HFF-Myc (cell line): ENCODE results near the gene TMEM163.

Source experiments
- DNase-seq: peaks from one replicate; pipeline ENCODE4 v3.0.0-alpha.2; 2011; ENCODE audit warnings: low read depth; ENCODE audit errors: extremely low read depth
- H3K4me3 ChIP-seq: replicated peaks from 2 replicates; pipeline ENCODE4 v1.5.1; 2011; ENCODE audit warnings: low read depth, mild to moderate bottlenecking, control low read depth, low read length
- TF ChIP-seq, protein P1 (sequence below): IDR thresholded peaks from 2 replicates; pipeline ENCODE4 v1.5.1; 2012; ENCODE audit warnings: mild to moderate bottlenecking, low read depth, low read length, control low read depth; ENCODE audit errors: missing control alignments

Gene TMEM163

DNA sequence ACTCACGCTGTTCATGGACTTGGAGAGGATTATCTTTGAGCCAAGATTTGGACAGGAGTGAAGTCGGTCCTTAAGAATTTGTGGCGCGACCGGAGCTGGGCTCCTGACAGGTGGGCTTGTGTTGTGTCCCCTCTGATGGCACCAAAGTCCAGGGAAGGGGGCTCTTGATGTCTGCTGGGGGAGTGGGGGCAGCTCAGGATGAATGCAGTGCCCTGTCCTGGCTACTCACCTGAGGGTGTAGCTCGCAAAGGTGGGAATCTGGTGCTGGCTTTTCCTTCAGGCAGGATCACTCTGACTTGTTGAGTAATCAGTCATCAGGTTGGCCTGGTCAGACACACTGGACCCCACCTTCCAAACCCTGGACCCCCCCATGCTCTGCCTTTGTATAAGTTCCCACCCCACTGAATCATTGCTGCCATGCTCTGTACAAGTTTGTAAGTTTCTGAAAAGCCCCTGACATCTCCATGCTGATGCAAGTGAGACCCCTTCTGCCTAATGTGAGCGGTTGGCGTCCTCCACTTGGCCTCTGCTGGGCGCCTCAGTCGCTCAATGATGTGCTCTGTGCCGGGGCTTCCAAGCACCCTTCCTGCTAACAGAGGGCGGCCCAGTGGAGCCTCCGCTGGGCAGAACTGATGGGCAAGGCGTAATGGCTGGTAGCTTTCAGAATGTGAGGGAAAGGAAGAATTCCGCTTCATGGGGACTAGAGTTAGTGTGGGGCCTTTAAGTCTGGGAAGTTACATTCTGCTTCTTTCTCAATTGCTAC is 268.9 kb downstream of the TMEM163 start:
- TF ChIP-seq, protein P1, sequence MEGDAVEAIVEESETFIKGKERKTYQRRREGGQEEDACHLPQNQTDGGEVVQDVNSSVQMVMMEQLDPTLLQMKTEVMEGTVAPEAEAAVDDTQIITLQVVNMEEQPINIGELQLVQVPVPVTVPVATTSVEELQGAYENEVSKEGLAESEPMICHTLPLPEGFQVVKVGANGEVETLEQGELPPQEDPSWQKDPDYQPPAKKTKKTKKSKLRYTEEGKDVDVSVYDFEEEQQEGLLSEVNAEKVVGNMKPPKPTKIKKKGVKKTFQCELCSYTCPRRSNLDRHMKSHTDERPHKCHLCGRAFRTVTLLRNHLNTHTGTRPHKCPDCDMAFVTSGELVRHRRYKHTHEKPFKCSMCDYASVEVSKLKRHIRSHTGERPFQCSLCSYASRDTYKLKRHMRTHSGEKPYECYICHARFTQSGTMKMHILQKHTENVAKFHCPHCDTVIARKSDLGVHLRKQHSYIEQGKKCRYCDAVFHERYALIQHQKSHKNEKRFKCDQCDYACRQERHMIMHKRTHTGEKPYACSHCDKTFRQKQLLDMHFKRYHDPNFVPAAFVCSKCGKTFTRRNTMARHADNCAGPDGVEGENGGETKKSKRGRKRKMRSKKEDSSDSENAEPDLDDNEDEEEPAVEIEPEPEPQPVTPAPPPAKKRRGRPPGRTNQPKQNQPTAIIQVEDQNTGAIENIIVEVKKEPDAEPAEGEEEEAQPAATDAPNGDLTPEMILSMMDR = no peak
- DNase-seq = no peak
- H3K4me3 ChIP-seq = no peak overlapping the region

DNA sequence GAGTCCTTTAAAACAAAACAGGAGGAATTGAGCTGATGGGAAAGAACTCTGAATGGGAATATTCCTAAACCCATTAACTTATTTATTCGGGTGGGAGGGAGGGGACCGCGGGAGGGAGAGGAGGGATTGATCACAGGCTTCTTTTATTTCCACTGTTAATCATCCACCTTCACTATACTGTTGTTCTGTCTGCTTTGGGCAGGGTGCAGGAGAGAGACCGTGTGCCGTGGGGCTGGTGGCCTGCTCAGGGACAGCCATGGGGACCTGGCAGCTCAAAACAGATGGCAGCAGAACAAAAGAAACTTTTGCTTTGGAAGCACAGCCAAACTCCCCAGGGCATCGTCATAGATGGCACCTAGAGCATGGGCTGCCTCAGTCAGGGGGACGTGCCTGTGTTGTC is 269.6 kb downstream of the TMEM163 start:
- TF ChIP-seq, protein P1 = no peak
- no peak overlapping the region for H3K4me3 ChIP-seq
- no peak for DNase-seq

DNA sequence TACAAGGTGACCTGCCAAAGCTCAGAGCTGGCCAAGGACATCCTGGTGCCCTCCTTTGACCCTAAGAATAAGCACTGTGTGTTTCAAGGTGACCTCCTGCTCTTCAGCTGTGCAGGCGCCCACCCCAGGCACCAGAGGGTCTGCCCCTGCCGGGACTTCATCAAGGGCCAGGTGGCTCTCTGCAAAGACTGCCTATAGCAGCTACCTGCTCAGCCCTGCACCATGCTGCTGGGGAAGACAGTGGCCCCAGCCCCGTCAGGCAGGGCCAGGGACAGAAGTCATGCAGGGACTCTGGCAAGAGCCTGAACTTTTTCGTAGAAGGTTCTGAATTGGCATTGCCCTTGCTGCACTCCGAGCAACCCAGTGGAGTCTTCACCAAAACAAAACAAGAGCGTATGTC is 270.1 kb downstream of the TMEM163 start:
- TF ChIP-seq, protein P1 = no peak
- H3K4me3 ChIP-seq = no peak overlapping the region
- DNase-seq = no peak

DNA sequence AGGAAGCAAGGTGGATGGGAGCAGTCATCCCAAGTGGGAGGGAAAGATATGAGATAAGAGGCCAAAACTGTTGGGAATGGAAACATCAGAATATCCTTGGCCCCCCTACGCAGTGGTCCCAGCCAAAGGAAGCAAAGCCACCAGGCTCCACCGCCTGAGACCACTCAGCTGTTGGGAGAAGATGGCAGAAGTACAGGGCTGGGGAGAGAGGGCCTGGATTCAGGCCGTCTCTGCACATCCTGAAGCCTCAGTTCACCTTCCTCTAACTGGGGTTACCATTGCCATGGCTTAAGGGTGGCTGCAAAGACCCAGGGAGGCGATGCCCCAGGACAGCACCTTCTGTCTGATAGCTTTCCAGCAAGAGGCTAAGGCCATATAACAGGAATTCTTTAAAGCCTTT is 271.1 kb downstream of the TMEM163 start:
- TF ChIP-seq, protein P1 = no peak

DNA sequence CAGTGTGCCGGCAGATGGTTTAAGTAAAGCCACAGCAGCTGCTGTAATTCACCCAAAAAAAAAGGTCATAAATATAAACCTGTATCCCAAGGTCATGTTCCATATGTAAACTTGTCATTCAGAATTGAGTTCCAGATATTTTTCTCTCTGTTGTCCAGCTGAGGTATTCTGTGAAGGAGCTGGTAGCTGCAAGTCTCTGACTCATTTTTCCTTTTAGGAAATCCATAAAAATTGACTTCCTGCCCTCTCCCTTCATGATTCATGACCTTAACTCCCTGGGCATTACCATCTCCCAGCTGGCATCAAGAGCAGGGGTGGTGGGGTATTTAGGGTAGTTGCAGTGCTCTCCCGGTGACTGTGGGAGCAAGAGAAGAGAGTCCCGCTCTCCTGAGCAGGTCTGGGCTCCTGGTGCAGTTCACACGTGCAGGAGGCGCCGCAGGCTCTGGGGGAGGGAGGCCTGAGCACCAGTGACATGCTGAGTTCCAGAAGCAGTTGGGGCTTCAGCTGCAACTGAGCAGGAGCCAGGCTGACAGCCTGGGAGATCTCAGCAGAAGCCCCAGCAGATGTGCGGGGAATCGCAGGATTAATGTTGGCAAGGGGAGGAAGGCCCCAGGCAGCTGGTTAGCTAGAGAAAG is 272.3 kb downstream of the TMEM163 start:
- no peak overlapping the region for H3K4me3 ChIP-seq
- peak; percentile 74 for DNase-seq
- TF ChIP-seq, protein P1 = no peak

More for the DNA sequence above, 271.1 kb downstream of the TMEM163 start:
- no peak for DNase-seq
- H3K4me3 ChIP-seq = no peak overlapping the region

DNA sequence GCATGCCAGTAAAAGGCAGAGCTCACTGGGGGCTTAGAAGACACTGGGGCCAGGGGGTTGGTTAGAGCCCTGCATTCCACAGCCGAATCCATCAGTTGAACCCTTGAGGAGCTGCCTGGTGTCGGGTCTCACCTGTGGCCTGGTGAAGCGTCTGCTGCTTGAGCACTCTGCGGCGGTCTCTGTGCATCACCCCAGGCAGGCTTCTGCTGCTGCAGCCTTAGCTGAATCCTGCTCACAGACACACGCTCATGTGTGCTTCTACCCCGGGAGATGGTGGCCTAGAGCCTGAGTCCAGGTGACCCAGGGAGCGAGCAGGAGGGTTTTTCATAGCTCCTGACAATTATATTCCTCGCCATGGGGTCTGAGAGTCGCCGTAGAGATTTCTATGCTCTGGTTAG is 272.8 kb downstream of the TMEM163 start:
- H3K4me3 ChIP-seq = no peak overlapping the region
- TF ChIP-seq, protein P1 = no peak
- DNase-seq = no peak

DNA sequence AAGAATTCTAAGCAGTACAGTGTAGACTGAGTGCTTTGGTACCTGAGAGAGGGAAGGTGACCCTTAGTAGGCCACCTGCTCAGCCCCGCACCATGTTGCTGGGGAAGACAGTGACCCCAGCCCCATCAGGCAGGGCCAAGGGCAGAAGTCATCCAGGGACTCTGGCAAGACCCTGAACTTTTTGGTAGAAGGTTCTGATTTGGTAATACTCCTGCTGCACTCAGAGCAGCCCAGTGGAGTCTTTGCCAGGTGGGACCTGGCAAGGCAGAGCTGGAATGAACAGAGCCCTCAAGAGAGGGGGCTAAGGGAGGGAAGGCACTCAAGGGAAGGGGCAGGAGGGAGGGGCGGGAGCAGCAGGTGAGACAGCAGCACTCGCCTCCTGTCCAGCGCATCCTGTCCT is 273.7 kb downstream of the TMEM163 start:
- H3K4me3 ChIP-seq = no peak overlapping the region
- no peak for DNase-seq
- TF ChIP-seq, protein P1 = no peak
